NK-92 (cell line): ENCODE data around the gene TSPAN1.

Experiments used
- DNase-seq: peaks from one replicate; lab custom pipeline; 2025; ENCODE audit not compliant: unreplicated experiment; lab: John Stamatoyannopoulos, UW

Gene TSPAN1

GRCh38 chr1:46174448-46175231 lies at the start of gene TSPAN1:
TSPAN1 (plus strand) TSS chr1:46175087; CDS start chr1:46181108, 6,021 bp downstream.
- no peak for DNase-seq

DNA sequence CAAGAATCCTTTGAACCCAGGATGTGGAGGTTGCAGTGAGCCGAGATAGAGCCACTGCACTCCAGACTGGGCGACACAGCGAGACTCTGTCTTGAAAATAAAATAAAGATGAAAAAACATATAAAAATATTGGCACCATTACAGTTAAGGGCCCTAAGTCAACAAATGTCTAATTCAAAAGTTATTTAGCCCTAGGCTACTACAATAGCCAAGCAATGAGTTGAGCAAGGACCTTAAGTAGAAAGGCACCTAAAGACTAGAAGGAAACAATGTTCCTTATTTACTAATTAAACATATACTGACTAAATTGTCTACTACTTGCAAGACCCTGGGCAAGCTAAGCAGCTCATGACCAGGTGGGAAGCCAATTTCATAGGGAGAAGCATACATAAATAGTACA lies 46.5 kb upstream of the TSPAN1 start:
- no peak for DNase-seq

- DNase-seq, result no peak
These were observed 44.8 kb upstream of the TSPAN1 start for GRCh38 chr1:46130121-46130520.

GRCh38 chr1:46130606-46131005 lies 44.3 kb upstream of the TSPAN1 start:
- no peak for DNase-seq

DNA sequence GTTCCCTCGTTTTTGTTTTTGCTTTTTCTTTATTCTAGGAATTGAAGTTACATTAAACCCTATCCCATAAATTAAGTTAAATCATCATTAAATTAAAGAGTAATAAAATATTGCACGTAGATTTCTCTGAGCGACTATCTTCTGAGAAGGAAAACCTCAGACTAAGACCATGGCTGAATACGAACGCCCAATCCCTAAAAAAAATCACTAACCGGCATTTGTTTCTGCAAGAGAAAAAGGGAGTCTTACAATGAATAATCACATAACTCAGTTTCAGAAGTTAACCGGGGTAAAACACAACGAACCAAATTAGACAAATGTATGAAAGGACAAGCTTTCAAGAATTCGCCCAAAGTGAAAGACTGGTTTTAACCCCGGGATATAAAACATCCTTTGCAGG lies 43.8 kb upstream of the TSPAN1 start:
- no peak for DNase-seq

- DNase-seq, result no peak
These were observed 43.0 kb upstream of the TSPAN1 start for GRCh38 chr1:46131712-46132528.

- DNase-seq, result no peak
These were observed 42.2 kb upstream of the TSPAN1 start, which contains the start of gene PIK3R3 for GRCh38 chr1:46132529-46133180. PIK3R3 (minus strand) TSS chr1:46132629; CDS start chr1:46131952, 677 bp downstream.

- no peak for DNase-seq
These were observed 41.7 kb upstream of the TSPAN1 start for GRCh38 chr1:46133181-46133658.

GRCh38 chr1:46133781-46134350 lies 41.0 kb upstream of the TSPAN1 start:
- no peak for DNase-seq

DNA sequence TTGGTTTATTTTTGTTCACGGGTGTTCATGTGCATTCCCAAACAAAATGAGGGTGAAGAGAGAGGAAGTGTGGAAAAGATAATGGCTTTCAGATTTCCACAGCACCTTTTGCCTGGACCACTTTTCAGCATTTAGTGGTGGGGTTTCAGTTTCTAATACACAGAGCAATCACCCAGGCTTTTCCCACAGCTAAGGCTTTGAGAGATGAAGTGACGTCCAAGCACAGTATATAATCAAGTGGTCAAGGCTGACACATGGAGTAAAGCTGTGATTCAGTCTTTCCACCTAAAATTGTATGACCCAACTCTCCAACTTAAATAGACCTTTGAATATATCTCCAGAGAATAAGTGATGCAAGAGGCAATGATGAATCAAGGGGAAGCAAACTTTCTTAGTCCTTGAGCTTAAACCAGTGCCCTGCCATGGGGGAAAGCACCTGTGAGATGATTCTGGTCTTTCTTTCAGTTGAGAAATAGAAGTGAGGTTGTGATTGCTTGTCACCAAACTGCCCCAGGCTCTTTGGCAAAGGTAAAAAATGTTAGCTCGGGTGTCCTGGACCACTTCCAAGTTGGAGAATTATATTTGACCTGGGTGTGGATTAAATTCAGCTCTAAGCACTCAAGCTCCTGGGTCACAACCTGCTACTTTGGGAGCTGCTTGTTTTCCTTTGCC lies 40.1 kb upstream of the TSPAN1 start:
- DNase-seq, result no peak

- no peak for DNase-seq
These were observed 38.2 kb upstream of the TSPAN1 start for GRCh38 chr1:46136711-46137110.

GRCh38 chr1:46137916-46138315 lies 37.0 kb upstream of the TSPAN1 start:
- DNase-seq, result no peak

GRCh38 chr1:46148318-46148717 lies 26.6 kb upstream of the TSPAN1 start:
- no peak for DNase-seq

DNA sequence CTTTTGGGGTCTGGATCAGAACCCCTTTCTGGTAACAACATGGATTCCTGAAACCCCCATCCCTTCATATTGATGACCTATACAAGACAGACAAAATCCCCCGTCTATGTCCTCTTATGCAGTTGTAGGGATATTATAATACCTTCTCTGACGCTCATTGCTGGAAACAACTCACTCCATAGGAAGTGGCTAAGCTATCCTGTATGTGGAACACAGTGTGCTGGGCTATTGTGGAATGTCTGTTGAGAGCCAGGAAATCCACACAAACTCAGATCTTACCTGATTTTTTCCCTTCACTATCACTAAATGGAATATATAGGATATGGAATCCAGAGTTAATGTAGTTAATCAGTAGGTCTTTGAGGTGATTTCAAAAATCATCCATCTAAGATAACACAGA lies 24.8 kb upstream of the TSPAN1 start:
- no peak for DNase-seq

- no peak for DNase-seq
These were observed 22.9 kb upstream of the TSPAN1 start for GRCh38 chr1:46152016-46152415.

- no peak for DNase-seq
These were observed 21.7 kb upstream of the TSPAN1 start for GRCh38 chr1:46153228-46153627.

DNA sequence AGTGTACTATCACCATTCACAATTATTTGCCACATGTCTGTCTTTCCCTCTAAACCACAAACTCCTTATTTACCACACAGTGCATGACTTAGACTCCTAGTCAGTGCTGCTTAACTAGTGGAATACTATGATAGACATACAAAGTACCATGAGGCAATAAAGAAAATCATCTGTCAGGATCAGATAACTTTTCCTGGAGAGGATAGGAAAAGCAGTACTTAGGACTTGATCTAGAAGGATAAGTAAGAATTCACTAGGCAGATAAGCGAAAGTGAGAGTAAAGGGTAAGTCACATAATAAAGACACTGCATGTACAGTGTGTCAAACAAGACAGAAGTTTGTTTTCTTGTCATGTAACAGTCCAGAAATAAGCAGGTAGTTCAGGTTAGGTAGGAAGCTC lies 21.2 kb upstream of the TSPAN1 start:
- DNase-seq, result no peak

GRCh38 chr1:46157916-46158311 lies 17.0 kb upstream of the TSPAN1 start:
- no peak for DNase-seq

DNA sequence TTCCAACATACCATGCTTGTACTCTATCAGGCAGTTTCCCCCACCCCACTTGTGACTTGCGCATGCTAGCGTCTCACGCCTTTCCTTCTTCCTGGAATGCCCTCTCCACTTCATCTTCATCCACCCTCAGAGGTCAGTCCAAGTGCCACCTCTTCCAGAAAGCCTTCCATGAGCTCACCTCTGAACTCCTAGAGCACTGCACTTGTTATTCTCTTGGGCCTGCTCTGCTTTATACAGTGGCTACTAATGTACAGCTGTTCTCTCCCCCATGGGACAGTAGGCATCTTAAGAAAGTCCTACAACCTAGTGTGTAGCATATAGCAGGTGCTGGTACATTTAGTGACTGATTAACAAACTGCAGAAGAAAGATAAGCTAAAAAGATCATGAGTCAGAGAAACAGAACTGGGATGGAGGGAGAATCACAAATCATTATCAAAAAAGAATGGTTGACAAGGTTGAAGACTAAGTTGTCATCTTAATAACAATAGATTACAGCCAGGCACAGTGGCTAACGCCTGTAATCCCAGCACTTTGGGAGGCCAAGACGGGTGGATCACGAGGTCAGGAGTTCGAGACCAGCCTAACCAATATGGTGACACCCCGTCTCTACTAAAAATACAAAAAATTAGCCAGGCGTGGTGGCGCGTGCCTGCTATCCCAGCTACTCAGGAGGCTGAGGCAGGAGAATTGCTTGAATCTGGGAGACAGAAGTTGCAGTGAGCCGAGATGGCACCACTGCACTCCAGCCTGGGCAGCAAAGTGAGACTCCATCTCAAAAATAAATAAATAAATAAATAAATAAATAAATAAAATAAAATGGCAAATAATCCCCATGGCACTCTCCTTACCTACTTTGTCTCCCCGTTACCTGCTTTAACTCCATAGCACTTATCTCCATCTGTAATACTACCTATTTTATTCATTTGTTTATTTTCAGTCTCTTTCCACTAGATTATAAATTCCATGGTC lies 16.3 kb upstream of the TSPAN1 start:
- DNase-seq, result no peak
